Hepatic stellate cell (primary cell): Measurements from ENCODE around the gene NDRG2.

Source experiments
- DNase-seq: peaks from one replicate; pipeline ENCODE4 v3.0.0; 2011; ENCODE audit warnings: low spot score

NDRG2 gene

DNA sequence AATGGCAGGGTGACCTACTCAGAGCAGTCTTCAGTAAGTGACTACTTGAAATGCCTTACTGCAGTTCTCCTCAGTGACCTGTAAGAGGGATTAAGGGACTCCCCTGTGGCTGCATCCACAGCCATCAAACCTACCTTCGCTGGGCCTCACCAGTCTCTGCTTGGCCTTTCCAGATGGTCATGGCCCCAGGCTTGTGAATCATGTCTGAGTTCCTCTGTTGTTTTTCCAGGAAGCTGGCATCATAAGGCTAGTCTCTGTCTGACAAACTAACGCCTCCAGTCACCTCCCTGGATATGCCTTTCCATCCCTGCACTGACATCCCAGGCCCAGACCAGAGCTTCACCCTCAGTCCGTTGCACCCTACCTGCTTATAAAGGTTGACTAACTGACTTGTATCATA is 55.5 kb downstream of the NDRG2 start:
- no peak for DNase-seq
